Trophoblast cell (in vitro differentiated cells and primary cell): ENCODE data around the gene AZIN2.

ENCODE experiments used
- DNase-seq, 2 donors: peaks; one replicate each; pipeline ENCODE4 v3.0.0-alpha.2; 2016
- H2AFZ ChIP-seq: 2 replicates; pipeline ENCODE4 v1.6.1; 2013; ENCODE audit warnings: low read length, moderate library complexity, mild to moderate bottlenecking; ENCODE audit not compliant: insufficient read depth, poor library complexity
- H2AK5ac ChIP-seq: 2 replicates; pipeline ENCODE4 v1.6.1; 2013; ENCODE audit warnings: mild to moderate bottlenecking, low read length
- H2BK120ac ChIP-seq: 2 replicates; pipeline ENCODE4 v1.6.1; 2013; ENCODE audit warnings: low read length, mild to moderate bottlenecking, moderate library complexity; ENCODE audit not compliant: insufficient read depth, poor library complexity
- H2BK12ac ChIP-seq: 2 replicates; pipeline ENCODE4 v1.6.1; 2013; ENCODE audit warnings: mild to moderate bottlenecking, low read length, moderate library complexity
- H2BK5ac ChIP-seq: 2 replicates; pipeline ENCODE4 v1.6.1; 2013; ENCODE audit warnings: low read length, low read depth, moderate library complexity, mild to moderate bottlenecking; ENCODE audit not compliant: poor library complexity
- H3K14ac ChIP-seq: 2 replicates; pipeline ENCODE4 v1.6.1; 2013; ENCODE audit warnings: mild to moderate bottlenecking, low read length
- H3K18ac ChIP-seq: 2 replicates; pipeline ENCODE4 v1.6.1; 2013; ENCODE audit warnings: mild to moderate bottlenecking, low read length
- H3K23ac ChIP-seq: 2 replicates; pipeline ENCODE4 v1.6.1; 2013; ENCODE audit warnings: low read length
- H3K27ac ChIP-seq: 2 replicates; pipeline ENCODE4 v1.5.1; 2013; ENCODE audit warnings: low read depth, mild to moderate bottlenecking, inconsistent platforms, low read length, moderate library complexity
- H3K27me3 ChIP-seq: 2 replicates; pipeline ENCODE4 v1.6.1; 2013; ENCODE audit warnings: inconsistent platforms, mild to moderate bottlenecking, low read length, moderate library complexity; ENCODE audit not compliant: insufficient read depth
- H3K36me3 ChIP-seq, 2 experiments: 1 replicate in 1 of 2; 2 replicates in 1 of 2; pipeline ENCODE4 v1.6.1; 2013; ENCODE audit warnings: low read length in 2 of 2, mild to moderate bottlenecking in 2 of 2, moderate library complexity in 1 of 2; ENCODE audit not compliant: insufficient read depth in 2 of 2, control insufficient read depth in 1 of 2
- H3K4ac ChIP-seq: 2 replicates; pipeline ENCODE4 v1.6.1; 2013; ENCODE audit warnings: low read depth, mild to moderate bottlenecking, low read length, moderate library complexity
- H3K4me1 ChIP-seq, 2 experiments: 1 replicate in 1 of 2; 2 replicates in 1 of 2; pipeline ENCODE4 v1.6.1; 2013; ENCODE audit warnings: low read length in 2 of 2, mild to moderate bottlenecking in 2 of 2, moderate library complexity in 1 of 2; ENCODE audit not compliant: insufficient read depth in 2 of 2, control insufficient read depth in 1 of 2
- H3K4me2 ChIP-seq: 2 replicates; pipeline ENCODE4 v1.6.1; 2013; ENCODE audit warnings: inconsistent platforms, mild to moderate bottlenecking, low read length, moderate library complexity
- H3K4me3 ChIP-seq: 2 replicates; pipeline ENCODE4 v1.5.1; 2013; ENCODE audit warnings: mild to moderate bottlenecking, low read depth, low read length, inconsistent platforms
- H3K79me1 ChIP-seq: one replicate; pipeline ENCODE4 v1.6.1; 2013; ENCODE audit warnings: low read length
- H3K79me2 ChIP-seq: 2 replicates; pipeline ENCODE4 v1.6.1; 2013; ENCODE audit warnings: low read length, mild to moderate bottlenecking; ENCODE audit not compliant: control insufficient read depth, insufficient read depth, poor library complexity
- H3K9ac ChIP-seq: 2 replicates; pipeline ENCODE4 v1.6.1; 2013; ENCODE audit warnings: mild to moderate bottlenecking, low read length
- H3K9me3 ChIP-seq: 2 replicates; pipeline ENCODE4 v1.6.1; 2013; ENCODE audit warnings: low read depth, mild to moderate bottlenecking, control low read depth, inconsistent platforms, low read length; ENCODE audit not compliant: insufficient read depth
- H4K12ac ChIP-seq: 2 replicates; pipeline ENCODE4 v1.6.1; 2013; ENCODE audit warnings: low read depth, mild to moderate bottlenecking, low read length, moderate library complexity
- H4K8ac ChIP-seq: 2 replicates; pipeline ENCODE4 v1.6.1; 2013; ENCODE audit warnings: low read depth, mild to moderate bottlenecking, low read length, moderate library complexity
- H4K91ac ChIP-seq: one replicate; pipeline ENCODE4 v1.6.1; 2013; ENCODE audit warnings: low read depth, mild to moderate bottlenecking, low read length, moderate library complexity
- WGBS: extraction: QIAGEN DNeasy Blood & Tissue Kit; methylation state at CpG from one replicate; pipeline ENCODE4 v1.1.7; 2013; ENCODE audit warnings: missing lambda C conversion rate; ENCODE audit not compliant: insufficient read length, insufficient coverage; ENCODE audit errors: extremely low coverage; 5-methylcytosine and 5-hydroxymethylcytosine counted together

The AZIN2 gene

DNA sequence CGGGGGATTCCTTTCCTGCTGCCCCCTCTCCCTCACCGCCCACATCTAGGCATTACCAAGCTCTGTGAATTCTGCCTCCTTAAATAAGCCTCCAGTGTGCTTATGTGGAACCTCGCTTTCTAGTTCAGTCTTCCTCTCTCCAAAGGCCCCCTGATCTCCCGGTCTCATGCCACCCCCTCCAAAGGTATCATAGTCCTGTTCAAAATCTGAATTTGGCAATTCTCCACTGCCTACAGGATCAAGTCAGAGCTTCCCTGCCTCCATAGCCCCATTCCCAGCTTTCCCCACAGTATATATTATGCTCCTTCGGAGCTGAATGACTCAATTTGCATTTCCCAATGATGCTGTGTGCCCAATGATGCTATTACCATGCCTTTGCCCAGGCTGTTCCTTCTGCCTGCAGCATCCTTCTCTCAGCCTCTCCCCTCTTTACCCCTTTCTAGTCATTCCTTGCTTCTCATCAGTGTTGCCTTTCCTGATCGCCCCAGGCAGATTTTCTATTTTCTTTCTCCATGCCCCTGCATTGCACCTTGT lies 1.7 kb downstream of the AZIN2 start:
- Histone ChIP-seq H3K14ac (no peak overlapping the region), H3K18ac (no peak overlapping the region), H2AK5ac (no peak overlapping the region), H2BK12ac (no peak overlapping the region), H3K4ac (no peak overlapping the region), H3K9me3 (peaks cover 3% of the 10 kb centered on the region), H4K91ac (no peak overlapping the region), H3K23ac (no peak overlapping the region), H3K4me2 (no peak overlapping the region), H2AFZ (no peak overlapping the region), H3K36me3 (peaks cover 0 to 4% of the 10 kb centered on the region in 2 experiments), H4K12ac (no peak overlapping the region), H3K27ac (no peak overlapping the region), H2BK5ac (no peak overlapping the region), H3K4me3 (no peak overlapping the region), H2BK120ac (no peak overlapping the region), H4K8ac (no peak overlapping the region), H3K79me2 (no peaks in the 10 kb centered on the region), H3K79me1 (peaks cover 4% of the 10 kb centered on the region), H3K27me3 (no peaks in the 10 kb centered on the region), H3K4me1 (peaks cover 2% of the 10 kb centered on the region in 2 experiments), H3K9ac (no peak overlapping the region)
- no peak for DNase-seq
- no CpG with 5 or more reads among the region's 6 CpGs for WGBS

GRCh38 chr1:33085332-33085731 lies 4.4 kb downstream of the AZIN2 start:
- Histone ChIP-seq H3K79me1 (peaks cover 4% of the 10 kb centered on the region), H3K27me3 (no peaks in the 10 kb centered on the region), H3K9me3 (peaks cover 3% of the 10 kb centered on the region), H2BK12ac (no peak overlapping the region), H2BK5ac (no peak overlapping the region), H3K14ac (no peak overlapping the region), H3K79me2 (no peaks in the 10 kb centered on the region), H3K4me2 (no peak overlapping the region), H2AK5ac (no peak overlapping the region), H3K4ac (no peak overlapping the region), H4K91ac (no peak overlapping the region), H3K18ac (no peak overlapping the region), H3K36me3 (peaks cover 0 to 4% of the 10 kb centered on the region in 2 experiments), H4K12ac (no peak overlapping the region), H3K4me1 (peaks cover 2% of the 10 kb centered on the region in 2 experiments), H3K9ac (no peak overlapping the region), H2AFZ (no peak overlapping the region), H3K23ac (no peak overlapping the region), H2BK120ac (no peak overlapping the region), H4K8ac (no peak overlapping the region), H3K4me3 (no peak overlapping the region), H3K27ac (no peak overlapping the region)
- WGBS, result no CpG with 5 or more reads among the region's 4 CpGs
- no peak for DNase-seq

GRCh38 chr1:33086384-33086850 lies 5.5 kb downstream of the AZIN2 start:
- Histone ChIP-seq H3K4me2 (no peak overlapping the region), H3K4me3 (no peak overlapping the region), H3K79me2 (no peaks in the 10 kb centered on the region), H3K27me3 (no peaks in the 10 kb centered on the region), H3K4me1 (peaks cover 0 to under 1% of the 10 kb centered on the region in 2 experiments), H2BK5ac (no peak overlapping the region), H3K23ac (no peak overlapping the region), H3K79me1 (no peaks in the 10 kb centered on the region), H3K14ac (no peak overlapping the region), H4K8ac (no peak overlapping the region), H3K18ac (no peak overlapping the region), H2AK5ac (no peak overlapping the region), H3K4ac (no peak overlapping the region), H3K27ac (no peak overlapping the region), H2BK12ac (no peak overlapping the region), H3K36me3 (peaks cover 0 to 4% of the 10 kb centered on the region in 2 experiments), H2BK120ac (no peak overlapping the region), H4K12ac (no peak overlapping the region), H2AFZ (no peak overlapping the region), H3K9me3 (peaks cover 3% of the 10 kb centered on the region), H3K9ac (no peak overlapping the region), H4K91ac (no peak overlapping the region)
- DNase-seq, result peak; percentile 68 to 83
- WGBS, result no CpG with 5 or more reads among the region's 12 CpGs

DNA sequence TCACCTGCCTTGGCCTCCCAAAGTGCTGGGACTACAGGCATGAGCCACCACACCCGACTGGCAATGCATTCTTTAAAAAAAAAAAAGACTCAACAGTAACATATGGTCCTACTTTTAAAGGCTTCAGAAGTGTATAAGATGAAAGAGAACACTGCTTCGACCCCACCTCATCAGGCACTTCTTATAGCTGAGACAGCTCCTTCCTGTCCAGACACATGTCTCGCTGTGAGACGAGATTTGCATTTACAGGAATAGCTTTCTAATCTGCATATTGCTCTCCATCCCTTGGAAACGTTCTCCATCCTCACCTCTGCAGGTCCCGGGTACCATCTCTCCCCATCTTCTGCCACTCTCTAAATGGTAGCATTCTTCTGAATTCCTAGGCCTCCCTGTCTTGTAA lies 6.7 kb downstream of the AZIN2 start:
- no peaks in the 10 kb centered on the region for H3K79me2 ChIP-seq
- no CpG with 5 or more reads among the region's 6 CpGs for WGBS
- H3K18ac ChIP-seq, result no peak overlapping the region

More for the DNA sequence above, 6.7 kb downstream of the AZIN2 start:
- H3K4me3 ChIP-seq, result no peak overlapping the region
- H3K79me1 ChIP-seq, result no peaks in the 10 kb centered on the region
- no peak overlapping the region for H3K27ac ChIP-seq
- no peak overlapping the region for H3K4me2 ChIP-seq
- no peak overlapping the region for H2AK5ac ChIP-seq
- no peak overlapping the region for H3K4ac ChIP-seq
- H3K4me1 ChIP-seq, result no peaks in the 10 kb centered on the region
- no peak overlapping the region for H4K12ac ChIP-seq
- no peak overlapping the region for H4K91ac ChIP-seq
- H4K8ac ChIP-seq, result no peak overlapping the region
- H3K27me3 ChIP-seq, result no peaks in the 10 kb centered on the region
- H3K9ac ChIP-seq, result no peak overlapping the region
- no peak overlapping the region for H3K23ac ChIP-seq
- no peak for DNase-seq
- no peak overlapping the region for H2BK12ac ChIP-seq
- peaks cover 3% of the 10 kb centered on the region for H3K9me3 ChIP-seq
- no peak overlapping the region for H2BK120ac ChIP-seq
- peaks cover 0 to 4% of the 10 kb centered on the region in 2 experiments for H3K36me3 ChIP-seq
- H2BK5ac ChIP-seq, result no peak overlapping the region
- no peak overlapping the region for H3K14ac ChIP-seq
- no peak overlapping the region for H2AFZ ChIP-seq
